ENCODE data around the gene NAALADL2.
A peak's percentile ranks its signal among the peaks of the same experiment; 100 is the strongest.
"Not testable (repeated sequence)": the region's sequence is repeated elsewhere in the genome, so short reads cannot be mapped to it uniquely, and the experiment has no call there.

The NAALADL2 gene

GRCh38 chr3:175215833-175216232, 356.7 kb downstream of the NAALADL2 start:
- no peak for DNase-seq

- no peak for DNase-seq
These were observed 363.2 kb downstream of the NAALADL2 start for GRCh38 chr3:175222356-175222755.

DNA sequence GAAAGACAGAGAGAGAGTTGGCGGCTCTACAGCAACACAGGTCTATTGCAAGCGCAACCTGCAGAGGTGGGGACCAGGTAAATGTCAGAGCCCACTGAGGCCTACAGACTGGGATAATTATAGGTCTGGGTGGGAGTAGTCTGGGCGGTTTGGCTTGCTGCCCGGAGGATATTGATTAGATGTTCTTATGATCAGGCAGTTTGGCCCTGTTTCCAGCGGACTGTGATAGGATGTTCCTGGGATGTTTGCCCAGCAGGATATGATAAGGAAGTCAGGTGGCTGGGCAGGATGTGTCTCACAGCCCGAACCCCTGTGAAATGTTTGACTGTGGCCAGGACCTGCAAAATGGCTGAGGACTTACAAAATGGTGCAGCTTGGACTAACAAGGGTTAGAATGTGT, 364.9 kb downstream of the NAALADL2 start:
- DNase-seq = no peak

GRCh38 chr3:175226444-175226843, 367.3 kb downstream of the NAALADL2 start:
- no peak for DNase-seq

- DNase-seq = no peak
These were observed 368.0 kb downstream of the NAALADL2 start for GRCh38 chr3:175227126-175227525.

DNA sequence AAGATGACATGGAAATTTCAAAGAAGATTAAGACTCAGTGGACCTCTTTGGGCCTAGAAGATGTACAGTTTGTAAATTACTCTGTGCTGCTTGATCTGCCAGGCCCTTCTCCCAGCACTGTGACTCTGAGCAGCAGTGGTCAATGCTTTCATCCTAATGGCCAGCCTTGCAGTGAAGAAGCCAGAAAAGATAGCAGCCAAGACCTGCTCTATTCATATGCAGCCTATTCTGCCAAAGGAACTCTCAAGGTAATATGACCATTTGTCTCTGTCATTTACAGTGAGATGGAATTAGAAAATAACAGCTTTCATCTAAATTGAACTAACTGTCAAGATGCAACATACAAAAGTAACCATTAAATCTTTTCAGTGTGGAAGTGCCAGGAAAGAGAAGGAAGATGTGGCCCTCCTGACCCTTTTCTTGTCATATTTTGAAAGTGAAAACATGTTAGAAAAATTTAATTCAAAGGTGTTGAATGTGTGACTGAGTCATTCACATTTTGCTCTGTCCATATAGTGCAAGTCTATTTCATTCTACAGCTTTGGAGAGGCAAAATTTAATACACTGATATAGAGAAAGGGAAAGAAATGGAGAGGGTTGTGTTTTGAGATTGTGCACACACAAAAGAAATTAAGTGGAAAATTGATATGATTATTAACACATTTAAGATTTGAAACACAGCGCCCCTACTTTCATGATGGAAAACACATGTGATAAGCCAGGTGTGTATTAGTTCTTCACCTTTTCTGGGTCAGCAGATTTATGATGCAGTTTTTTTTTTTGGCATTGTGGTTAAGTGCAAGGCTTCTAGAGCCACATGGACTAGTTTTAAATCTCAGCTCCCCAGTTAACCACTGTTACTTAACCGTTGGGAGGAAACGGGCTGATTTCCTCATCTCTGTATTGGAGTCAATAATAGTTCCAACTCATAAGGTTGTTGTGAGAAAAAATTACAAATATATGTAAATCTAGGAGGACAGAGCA, 375.1 kb downstream of the NAALADL2 start:
- no peak for DNase-seq

GRCh38 chr3:175238801-175239200, 379.7 kb downstream of the NAALADL2 start:
- peak; percentile 74 for DNase-seq

- no peak for DNase-seq
These were observed 381.8 kb downstream of the NAALADL2 start for GRCh38 chr3:175240921-175241320.

- DNase-seq = no peak
These were observed 383.1 kb downstream of the NAALADL2 start for GRCh38 chr3:175242243-175242642.

DNA sequence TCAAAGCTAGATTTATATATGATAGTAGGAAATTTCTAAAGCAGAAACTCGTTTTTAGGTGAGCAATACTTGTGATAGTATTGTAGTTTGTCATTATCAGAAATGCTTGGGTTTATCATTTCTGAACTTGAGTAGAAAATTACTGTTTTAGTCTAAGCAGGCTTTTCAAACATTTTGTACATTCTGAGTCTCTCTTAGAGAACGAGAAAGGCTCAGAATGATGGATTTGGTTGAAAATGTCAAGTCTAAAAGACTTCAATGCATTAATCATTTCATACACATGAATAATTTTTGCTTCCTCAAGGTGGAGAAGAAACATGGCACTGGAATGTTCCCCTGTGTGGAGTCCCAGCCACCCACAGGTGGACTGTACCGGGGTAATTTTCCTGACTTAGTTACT, 387.1 kb downstream of the NAALADL2 start:
- no peak for DNase-seq

DNA sequence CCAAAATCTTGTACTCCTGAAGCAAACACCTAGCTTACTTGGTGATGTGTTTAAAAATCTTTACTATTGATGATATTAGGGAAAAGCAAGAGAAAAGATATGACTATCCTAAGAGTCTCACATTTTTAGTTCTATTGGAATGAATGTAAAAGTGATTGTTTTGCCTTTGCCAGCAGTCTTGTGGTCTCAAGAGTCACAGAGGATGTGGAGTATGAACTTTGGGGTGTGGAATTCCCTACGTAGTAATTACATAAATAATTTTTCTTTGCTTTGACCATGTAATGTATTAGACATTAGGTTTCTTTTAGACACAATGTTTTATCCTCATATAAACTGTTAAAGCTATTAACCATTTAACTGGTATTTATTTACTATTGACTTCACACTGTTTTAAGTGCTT, 387.6 kb downstream of the NAALADL2 start:
- DNase-seq = no peak

DNA sequence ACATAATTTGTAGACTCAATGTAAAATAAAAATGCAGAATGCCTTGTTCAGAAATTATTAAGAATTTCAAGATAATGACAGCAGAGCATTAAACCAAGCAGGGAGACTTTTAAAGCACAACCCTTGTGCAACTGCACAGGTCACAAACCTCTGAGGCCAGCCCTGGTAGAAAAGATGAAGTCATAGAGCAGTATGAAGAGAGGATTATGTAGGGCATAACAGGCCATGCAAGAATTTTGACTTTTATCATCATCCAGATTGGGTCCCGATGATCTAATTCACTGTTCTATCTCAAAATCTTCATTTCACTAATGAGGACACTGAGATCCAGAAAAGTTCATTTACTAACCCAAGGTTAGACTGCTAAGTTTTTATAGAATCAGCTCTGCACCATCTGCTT, 388.5 kb downstream of the NAALADL2 start:
- no peak for DNase-seq

DNA sequence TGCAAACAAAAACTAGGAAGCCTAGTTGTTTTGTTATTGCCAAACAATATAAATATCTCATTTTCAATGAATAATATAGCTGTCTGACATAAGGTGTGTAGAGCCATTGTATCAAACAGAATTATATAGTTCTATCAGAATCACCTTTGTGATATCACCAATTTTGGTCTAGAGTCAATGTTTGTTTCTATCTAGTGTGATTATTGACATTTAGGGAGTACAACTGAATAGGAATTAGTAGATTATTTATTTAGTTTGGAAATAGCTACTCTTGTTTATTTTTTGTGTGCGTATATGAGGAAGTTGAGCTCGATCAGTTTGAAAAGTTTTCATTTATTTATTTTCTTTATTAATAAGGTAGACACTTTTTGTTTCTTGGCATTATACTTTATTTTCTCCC, 389.7 kb downstream of the NAALADL2 start:
- no peak for DNase-seq

- no peak for DNase-seq
These were observed 396.6 kb downstream of the NAALADL2 start for GRCh38 chr3:175255698-175256097.

- no peak for DNase-seq
These were observed 398.0 kb downstream of the NAALADL2 start for GRCh38 chr3:175257123-175257522.

- DNase-seq = no peak
These were observed 399.6 kb downstream of the NAALADL2 start for GRCh38 chr3:175258763-175259162.

DNA sequence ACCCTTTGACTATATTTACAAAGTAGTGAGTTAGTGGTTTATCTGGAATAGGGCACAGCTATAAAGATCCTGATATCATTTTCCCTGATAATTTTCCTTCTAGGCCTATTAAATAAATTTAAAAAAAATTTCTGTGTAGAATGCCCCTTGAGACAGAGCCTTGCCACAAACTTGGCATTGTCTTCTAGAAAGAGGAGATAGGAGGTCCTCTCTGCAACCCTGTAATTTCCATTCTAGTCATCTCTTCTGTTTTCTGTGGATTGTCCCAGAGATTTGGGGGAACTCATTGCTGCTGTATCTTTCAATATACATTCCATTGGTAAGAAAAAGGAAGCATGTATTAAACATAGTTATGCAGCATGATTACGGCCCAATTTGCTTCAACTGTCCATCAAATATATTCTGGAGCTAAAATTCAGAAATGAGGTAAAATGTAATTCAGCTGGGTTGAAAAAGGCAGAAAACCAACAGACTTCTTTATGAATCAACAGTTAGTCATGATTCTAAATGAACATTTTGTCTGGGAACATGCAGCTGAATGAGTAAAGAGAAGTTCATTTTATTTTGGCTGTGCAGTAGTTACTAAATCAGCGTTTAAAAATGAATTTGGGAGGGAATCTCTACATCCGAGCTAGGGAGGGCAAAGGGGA, 401.1 kb downstream of the NAALADL2 start:
- DNase-seq = no peak

- no peak for DNase-seq
These were observed 407.3 kb downstream of the NAALADL2 start for GRCh38 chr3:175266478-175266877.

DNA sequence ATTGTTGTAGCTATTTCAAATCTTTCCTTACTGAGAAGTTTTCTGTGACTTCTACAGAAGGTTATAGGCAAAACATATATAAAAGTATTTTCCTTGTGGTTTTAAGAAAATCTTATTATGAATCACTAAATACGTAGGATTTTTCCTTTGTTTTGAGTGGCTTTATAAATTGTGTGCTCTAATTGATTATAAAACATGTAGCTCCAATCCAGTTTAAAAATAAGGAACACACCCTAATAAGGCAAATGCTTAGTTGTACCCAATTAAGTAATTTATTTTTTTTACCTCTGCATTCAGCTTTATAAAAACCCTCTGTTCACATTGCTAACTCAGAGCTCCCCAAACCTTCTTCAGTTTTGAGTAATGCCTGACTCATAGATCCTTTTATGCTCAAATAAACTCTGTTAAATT, 408.0 kb downstream of the NAALADL2 start:
- DNase-seq = no peak

DNA sequence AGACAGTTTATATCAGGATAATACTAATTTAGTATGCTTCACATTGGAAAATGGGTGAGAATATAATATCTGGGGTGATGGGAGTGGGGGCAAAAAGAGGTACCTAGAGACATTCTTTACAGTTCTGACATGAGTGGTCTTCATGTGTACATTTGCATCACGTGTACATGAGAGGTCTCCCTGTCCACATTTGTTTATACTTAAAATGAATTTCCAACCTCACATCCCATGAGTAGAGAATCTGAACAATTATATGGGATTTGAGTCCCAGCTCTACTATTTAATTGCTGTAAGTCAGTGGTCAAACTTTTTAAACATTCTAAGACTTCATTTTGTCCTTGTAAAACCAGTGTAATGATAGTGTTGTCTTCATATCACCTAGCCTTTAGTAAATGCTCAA, 408.4 kb downstream of the NAALADL2 start:
- DNase-seq = no peak

- no peak for DNase-seq
These were observed 410.3 kb downstream of the NAALADL2 start for GRCh38 chr3:175269394-175269793.

- peak; percentile 29 for DNase-seq
These were observed 411.2 kb downstream of the NAALADL2 start for GRCh38 chr3:175270198-175270837.

- DNase-seq = no peak
These were observed 411.7 kb downstream of the NAALADL2 start for GRCh38 chr3:175270866-175271265.

GRCh38 chr3:175271465-175271864, 412.3 kb downstream of the NAALADL2 start:
- not testable (repeated sequence) for DNase-seq
